Thyroid gland (tissue), 4 donors: ENCODE measurements around the gene ANKRD33B.
"Not testable (repeated sequence)": the region's sequence is repeated elsewhere in the genome, so short reads cannot be mapped to it uniquely, and the experiment has no call there.

ENCODE experiments used
- CTCF ChIP-seq, 6 experiments: fragments of 200-600 bp in 3 of 6; fragments of 450-650 bp in 3 of 6; sonication (generic) in 3 of 6; IDR thresholded peaks; one replicate each; pipeline ENCODE4 v1.5.1; 2016 to 2019; ENCODE audit warnings: antibody characterized with exemption in 6 of 6, mild to moderate bottlenecking in 2 of 6, inconsistent platforms in 1 of 6, moderate library complexity in 1 of 6
- POLR2A ChIP-seq, 2 donors: fragments of 450-650 bp; IDR thresholded peaks; one replicate each; pipeline ENCODE4 v1.6.1; 2017; ENCODE audit warnings: antibody characterized with exemption in 2 of 2, mild to moderate bottlenecking in 2 of 2, moderate library complexity in 1 of 2

- not testable (repeated sequence) for TF ChIP-seq CTCF, POLR2A (IDR thresholded peaks at IDR 0.05)
Measured at GRCh38 chr5:10606632-10607022, 42.8 kb downstream of the ANKRD33B start.
